ENCODE results near the gene NECTIN1.
A peak's percentile ranks its signal among the peaks of the same experiment; 100 is the strongest.

Gene NECTIN1

GRCh38 chr11:119728651-119729580 lies at the start of gene NECTIN1:
TSS of gene NECTIN1 (minus strand) at chr11:119729200. CDS start at chr11:119728553, 647 bp downstream.
- DNase-seq: peak; percentile 96

GRCh38 chr11:119778391-119779194 lies 49.6 kb upstream of the NECTIN1 start:
- no peak for DNase-seq

GRCh38 chr11:119777940-119778339 lies 48.9 kb upstream of the NECTIN1 start:
- no peak for DNase-seq

- no peak for DNase-seq
Observed at GRCh38 chr11:119776651-119777050, 47.7 kb upstream of the NECTIN1 start.

- DNase-seq: no peak
Observed at GRCh38 chr11:119776031-119776636, 47.1 kb upstream of the NECTIN1 start.

- DNase-seq: peak; percentile 80
Observed at GRCh38 chr11:119774172-119774763, 45.3 kb upstream of the NECTIN1 start.

- DNase-seq: peak; percentile 72
Observed at GRCh38 chr11:119772641-119773415, 43.8 kb upstream of the NECTIN1 start.

GRCh38 chr11:119772076-119772475 lies 43.1 kb upstream of the NECTIN1 start:
- no peak for DNase-seq

GRCh38 chr11:119771172-119771770 lies 42.3 kb upstream of the NECTIN1 start:
- DNase-seq: no peak

GRCh38 chr11:119765628-119766027 lies 36.6 kb upstream of the NECTIN1 start:
- DNase-seq: no peak

GRCh38 chr11:119764108-119764868 lies 35.3 kb upstream of the NECTIN1 start:
- DNase-seq: peak; percentile 91

- peak; percentile 50 for DNase-seq
Observed at GRCh38 chr11:119763071-119763728, 34.2 kb upstream of the NECTIN1 start.

- DNase-seq: no peak
Observed at GRCh38 chr11:119759747-119760412, 30.9 kb upstream of the NECTIN1 start.

- DNase-seq: no peak
Observed at GRCh38 chr11:119759324-119759723, 30.3 kb upstream of the NECTIN1 start.

GRCh38 chr11:119758291-119758690 lies 29.3 kb upstream of the NECTIN1 start:
- DNase-seq: no peak

- no peak for DNase-seq
Observed at GRCh38 chr11:119757378-119757777, 28.4 kb upstream of the NECTIN1 start.

- DNase-seq: no peak
Observed at GRCh38 chr11:119756169-119756865, 27.3 kb upstream of the NECTIN1 start.

- no peak for DNase-seq
Observed at GRCh38 chr11:119755356-119756071, 26.5 kb upstream of the NECTIN1 start.
